ENCODE results near the gene RHOBTB1.
"Not testable (repeated sequence)": the region's sequence is repeated elsewhere in the genome, so short reads cannot be mapped to it uniquely, and the experiment has no call there.

The RHOBTB1 gene

DNA sequence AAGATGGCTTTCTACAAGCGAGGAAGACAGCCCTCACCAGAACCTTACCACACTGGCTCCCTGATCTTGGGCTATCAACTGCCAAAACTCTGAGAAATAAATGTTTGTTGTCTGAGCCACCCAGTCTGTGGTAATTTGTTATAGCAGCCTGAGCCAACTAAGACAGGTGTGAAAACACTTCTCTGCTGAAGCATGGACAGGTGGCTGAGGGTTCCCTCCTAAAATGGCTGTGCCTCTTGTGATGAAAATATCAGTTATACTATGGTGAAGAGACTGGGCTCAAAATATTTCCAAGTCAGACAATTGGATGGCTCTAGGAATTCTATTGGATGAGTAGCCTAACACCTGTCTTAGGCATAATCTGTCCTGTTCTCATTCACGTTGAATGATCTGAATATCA, 87.6 kb downstream of the RHOBTB1 start:
- DNase-seq, result no peak

DNA sequence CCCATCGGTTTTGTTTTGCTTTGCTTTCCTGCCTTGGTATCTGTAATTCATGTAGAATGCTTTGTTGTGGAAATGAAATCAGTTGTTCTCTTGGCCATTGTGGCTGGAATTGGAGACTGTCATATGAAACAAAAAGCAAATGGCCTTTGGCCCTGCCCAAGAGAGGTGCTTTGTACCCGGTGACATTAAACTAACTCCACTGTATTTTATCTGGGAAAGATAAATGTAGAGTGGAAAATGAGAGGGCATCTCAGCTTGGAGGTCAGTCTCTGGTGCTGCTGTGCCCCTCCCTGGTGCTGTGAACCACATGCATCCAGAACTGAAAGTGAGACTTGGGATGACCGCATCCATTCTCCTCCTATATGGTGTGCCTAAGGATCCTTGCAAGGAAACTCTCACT, 90.3 kb downstream of the RHOBTB1 start:
- no peak for DNase-seq

DNA sequence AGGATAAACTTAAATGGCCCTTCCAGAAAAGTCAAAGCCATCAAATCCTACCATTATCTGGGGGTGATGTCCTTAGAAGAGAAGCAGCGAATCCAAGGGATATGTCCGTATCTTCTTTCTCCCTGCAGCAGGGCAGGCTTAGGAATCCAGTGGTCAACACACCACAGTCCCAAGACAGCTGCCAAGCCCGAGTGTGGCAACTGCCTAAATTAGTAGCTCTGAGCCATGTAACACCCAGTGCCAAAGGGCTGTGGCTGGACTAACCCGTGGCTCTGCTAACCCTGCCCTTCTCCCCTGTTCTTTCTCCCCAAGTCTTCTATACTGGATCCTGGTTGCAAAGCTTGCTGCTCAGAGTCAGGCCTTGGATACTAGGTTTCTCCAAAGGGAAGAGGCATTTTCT, 90.9 kb downstream of the RHOBTB1 start:
- no peak for DNase-seq

DNA sequence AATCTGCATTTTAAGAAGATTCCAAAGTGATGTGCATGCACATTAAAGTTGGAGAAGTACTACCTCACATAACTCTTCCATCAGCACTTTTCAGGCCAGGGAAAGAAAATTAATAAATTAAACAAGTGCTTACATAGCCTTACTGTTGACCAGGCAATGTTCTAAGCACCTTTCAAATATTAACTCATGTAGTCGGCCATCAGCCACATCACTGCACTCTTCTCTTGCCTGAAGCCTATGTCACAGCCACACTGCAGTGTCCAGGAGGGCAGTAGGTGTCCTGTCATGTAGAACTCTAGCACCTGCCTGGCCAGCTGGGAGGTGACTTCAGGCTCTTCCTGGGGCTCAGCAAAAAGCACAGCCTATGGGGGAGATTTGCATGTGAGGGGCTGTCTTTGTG, 94.2 kb downstream of the RHOBTB1 start:
- DNase-seq, result no peak

DNA sequence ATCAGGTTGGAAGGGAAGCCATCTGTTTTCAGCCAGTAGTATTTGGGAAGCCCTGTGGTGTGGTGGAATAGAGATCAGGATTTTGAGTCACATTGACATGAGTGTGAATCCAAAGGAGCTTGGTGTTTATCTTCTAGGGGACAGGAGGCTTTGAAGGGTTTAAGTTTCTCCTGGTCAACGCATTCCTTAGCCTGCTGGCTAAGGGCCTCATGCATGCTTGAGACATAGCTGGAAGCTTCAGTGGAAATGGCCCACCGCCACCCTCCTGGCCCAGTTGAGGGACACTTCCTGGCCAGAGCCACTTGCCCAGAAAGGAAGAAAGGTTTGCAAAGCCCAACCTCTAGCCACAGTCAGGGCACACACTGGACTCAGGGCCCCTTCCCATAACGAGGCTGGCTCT, 94.8 kb downstream of the RHOBTB1 start:
- DNase-seq, result no peak

DNA sequence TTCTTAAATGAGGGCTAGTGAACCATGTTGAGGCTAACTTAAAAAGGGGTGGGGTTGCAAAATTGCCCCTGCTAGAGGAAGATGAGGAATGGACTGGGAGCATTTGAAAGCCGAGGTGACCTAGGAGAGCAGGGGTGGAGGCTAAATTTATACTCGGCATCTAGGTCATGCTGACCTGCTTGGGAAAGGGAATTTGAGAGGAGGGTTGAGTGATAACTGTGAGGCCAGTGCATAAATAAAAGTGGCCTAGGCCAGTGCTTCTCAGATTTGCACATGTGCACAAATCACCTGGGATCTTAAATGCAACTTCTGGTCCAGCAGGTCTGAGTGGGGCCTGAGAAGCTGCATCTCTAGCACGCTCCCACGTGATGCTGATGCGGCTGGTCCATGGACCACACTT, 95.3 kb downstream of the RHOBTB1 start:
- no peak for DNase-seq

DNA sequence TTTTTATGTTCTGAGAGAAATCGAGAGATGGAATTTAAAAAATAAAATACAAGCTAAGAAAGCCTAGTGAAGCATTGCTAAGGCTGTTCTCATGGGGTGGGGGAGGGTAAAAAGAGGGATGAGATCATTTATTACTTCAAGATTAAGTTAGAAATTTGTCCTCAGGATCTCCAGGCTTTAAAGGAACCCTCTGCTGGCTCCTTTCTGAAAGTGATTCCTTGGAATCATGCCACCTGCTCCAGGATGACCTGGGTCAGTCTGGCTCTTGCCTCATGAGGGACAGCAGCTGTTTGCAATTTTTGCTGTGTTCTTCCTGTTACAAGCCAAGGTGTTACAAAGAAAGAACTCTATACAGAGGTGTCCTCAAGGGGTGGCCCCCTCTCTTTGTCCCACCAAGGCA, 95.9 kb downstream of the RHOBTB1 start:
- DNase-seq, result no peak

DNA sequence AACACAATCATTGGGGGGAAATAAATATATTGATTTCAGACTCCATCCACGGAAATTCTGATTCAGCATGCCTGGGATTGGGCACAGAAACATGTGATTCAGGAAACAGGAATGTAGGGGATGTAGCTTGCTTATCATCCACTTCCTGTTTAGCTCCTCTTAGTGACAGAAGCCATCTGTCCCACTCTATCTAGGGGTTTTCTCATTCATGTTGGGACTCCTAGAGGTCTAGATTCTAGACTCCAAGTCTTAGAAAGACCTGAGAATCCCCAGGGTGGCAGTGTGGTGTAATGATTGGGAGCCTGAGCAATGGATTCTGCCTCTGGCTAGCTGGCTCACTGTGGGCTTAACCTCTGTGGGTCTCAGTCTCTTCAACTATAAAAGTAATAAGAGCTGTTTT, 97.8 kb downstream of the RHOBTB1 start:
- no peak for DNase-seq

DNA sequence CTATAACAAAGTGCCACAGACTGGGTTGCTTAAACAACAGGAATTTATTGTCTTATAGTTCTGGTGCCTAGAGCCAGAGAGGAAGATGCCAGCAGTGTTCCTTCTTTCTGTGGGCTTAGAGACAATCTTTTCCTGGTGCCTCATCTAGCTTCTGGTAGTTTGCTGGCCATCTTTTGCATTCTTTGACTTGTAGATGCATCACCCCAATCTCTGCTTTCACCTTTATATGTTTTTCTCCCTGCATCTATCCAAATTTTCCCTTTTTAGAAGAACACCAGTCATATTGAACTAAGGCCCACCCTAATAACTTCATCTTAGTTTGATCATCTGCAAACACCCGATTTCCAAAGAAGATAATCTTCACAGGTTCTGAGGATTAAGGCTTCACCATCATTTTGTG, 98.9 kb downstream of the RHOBTB1 start:
- no peak for DNase-seq

DNA sequence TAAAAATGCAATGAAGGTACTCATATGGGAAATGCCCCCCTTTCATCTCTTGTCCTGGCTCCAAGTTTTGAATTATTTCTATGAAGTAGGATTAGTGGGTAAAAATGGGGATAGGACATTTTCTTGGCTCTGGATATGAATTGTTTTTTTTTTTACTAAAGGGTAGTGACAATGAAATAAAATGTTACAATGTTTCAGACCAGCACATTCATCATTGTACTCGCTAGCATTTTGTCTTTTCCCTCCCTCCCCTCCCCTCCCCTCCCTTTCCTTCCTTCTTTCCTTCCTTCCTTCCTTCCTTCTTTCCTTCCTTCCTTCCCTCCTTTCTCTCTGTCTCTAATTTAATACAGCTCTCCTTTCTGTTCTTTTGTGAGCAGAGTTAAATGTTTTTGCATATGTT, 101.3 kb downstream of the RHOBTB1 start:
- DNase-seq, result no peak

DNA sequence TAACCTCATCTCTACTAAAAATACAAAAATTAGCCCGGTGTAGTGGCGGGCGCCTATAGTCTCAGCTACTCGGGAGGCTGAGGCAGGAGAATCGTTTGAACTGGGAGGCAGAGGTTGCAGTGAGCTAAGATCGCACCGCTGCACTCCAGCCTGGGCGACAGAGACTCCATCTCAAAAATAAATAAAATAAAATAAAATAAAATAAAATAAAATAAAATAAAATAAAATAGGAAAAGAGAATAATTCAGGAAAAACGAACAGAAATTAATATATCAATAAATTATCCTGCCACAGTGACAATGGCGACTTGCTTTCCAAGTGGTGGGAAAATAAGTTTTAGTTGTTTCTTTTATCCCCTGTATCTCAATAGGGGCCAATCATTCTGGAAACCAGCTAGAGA, 102.8 kb downstream of the RHOBTB1 start:
- not testable (repeated sequence) for DNase-seq

DNA sequence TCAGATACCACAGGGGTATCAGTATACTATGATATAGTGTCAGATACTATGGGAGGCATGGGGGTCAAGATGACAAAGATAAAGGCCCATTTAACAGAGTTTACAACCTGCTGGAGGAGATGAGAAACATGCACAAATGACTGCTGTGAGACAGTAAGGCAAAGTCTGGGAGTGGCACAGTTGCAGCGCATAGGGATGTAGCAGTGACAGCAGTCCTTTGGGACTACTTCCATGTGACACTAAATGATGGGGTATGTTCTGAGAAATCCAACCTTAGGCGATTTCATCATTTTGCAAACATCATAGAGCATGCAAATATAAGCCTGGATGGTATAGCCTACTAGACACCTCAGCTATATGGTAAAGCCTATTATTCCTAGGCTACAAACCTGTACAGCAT, 108.9 kb downstream of the RHOBTB1 start:
- no peak for DNase-seq

DNA sequence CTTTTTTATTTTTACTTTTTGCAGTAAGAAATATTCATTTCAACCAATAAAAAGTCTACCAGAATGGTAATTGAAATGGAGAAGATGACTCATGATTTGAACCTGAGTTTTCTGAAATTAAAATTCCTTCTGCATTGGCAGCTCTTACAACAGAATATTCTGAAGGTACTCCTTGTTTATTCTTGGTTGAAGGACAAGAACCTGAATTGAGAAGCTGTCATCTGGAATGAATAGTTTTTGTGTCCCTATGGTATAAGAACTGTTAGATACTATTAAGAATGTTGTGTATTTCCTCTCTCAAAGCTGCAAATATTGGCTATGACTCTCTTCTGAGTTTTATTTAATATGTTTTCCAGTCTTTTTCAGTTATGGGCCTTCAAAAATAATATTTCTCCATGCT, 109.6 kb downstream of the RHOBTB1 start:
- DNase-seq, result no peak

DNA sequence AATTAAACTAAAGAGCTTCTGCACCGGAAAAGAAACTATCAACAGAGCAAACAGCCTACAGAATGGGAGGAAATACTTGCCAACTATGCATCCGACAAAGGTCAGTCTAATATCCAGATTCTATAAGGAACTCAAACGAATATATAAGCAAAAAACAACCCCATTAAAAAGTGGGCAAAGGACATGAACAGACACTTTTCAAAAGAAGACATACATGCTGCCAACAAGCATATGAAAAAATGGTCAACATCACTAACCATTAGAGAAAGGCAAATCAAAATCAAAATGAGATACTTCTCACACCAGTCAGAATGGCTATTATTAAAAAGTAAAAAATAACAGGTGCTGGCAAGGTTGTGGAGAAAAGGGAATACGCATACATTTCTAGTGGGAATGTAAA, 111.8 kb downstream of the RHOBTB1 start:
- DNase-seq, result not testable (repeated sequence)

DNA sequence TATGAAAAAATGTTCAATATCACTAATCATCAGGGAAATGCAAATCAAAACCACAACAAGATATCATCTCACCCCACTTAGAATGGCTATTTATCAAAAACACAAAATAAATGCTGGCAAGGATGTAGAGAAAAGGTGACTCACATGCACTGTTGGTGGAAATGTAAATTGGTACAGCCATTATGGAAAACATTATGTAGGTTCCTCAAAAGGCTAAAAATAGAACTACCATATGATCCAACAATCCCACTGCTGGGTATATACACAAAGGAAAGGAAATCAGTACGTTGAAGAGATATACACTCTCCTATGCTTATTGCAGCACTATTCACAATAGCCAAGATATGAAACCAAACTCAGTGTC, 115.5 kb downstream of the RHOBTB1 start:
- no peak for DNase-seq

DNA sequence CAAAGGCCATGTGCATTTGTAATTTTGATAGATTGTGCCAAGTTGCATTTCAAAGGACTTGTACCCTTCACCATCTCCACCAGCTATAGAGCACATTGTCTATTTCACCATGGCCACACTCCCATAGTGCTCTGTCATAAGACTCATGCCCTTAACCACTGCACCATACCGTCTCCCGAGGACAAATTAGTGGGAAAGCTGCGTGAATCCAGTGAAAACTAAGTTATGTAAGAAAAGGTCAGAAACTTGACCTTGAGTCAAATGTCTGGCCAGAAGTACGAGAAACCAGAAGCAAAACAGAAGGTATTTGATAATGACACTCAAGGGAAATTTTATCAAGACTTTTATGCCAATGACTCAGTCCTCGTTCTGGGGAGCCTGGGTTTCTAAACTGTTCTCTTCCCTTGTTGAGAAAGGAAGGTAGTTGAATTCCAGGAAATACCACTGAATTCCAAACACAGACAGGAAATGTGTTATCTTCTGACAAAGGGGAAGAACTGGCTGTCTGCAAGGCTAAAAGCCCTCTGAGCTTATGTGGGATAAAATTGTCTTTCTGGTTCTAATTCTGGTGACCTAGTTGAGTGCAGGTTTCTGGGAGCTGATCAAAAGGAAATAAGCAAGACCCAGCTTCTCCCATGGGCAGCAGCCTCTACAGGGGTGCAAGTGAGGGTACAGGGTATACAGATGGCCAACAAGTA, 116.0 kb downstream of the RHOBTB1 start:
- no peak for DNase-seq

DNA sequence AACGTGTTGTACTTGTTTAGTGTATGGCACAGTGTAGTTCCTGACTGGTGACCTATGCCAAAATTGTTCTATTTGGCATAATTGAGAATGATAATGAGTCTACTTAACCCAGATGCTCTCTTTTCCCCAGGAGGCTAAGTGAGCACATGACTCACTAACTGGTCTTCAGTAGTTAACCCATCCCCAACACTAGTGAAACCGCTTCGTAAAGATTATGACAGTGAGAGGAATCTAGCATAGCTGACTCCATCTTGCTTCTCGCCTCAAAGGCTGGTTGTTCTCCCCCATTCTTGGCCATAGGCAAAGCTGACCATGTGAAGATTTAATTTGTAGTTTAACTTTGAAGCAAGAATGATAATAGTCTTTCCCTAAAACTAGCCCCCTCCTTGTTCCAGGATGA, 118.5 kb downstream of the RHOBTB1 start:
- DNase-seq, result no peak

DNA sequence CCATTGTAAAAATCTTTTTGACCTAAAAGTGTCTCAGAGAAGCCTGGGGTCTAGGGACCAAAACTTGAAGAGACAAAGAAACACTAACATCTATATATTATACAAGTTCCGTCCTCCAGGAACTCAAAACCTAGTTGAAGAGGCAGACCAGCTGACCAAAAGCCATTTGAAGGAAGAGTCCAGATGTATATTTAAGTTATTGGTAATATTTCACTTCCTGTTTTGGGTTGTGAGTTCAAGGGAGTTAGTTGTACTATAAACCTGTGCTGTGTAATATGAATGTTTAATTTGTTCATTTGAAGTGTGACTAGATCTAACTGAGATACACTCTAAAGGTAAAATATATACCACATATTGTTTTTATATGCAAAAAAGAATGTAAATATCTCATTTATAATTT, 120.7 kb downstream of the RHOBTB1 start:
- DNase-seq, result no peak

DNA sequence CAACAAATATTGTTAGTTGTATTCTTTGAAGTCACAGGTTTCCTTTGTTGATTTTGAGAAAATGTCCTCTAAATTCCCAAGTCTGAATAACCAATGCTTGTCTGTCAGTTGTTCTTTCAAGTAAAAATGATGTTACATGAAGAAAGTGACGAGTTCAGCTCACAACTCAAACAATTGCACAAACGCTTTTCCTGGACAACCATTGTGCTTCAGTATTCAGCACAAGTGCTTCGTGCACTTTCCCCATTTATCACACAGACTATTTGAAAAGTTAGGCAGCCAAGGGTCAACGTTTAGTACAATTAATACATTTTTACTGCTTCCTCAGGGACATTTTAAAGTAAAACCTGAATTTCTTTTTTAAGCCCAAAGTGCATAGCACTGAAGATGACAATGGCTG, 121.2 kb downstream of the RHOBTB1 start:
- no peak for DNase-seq

DNA sequence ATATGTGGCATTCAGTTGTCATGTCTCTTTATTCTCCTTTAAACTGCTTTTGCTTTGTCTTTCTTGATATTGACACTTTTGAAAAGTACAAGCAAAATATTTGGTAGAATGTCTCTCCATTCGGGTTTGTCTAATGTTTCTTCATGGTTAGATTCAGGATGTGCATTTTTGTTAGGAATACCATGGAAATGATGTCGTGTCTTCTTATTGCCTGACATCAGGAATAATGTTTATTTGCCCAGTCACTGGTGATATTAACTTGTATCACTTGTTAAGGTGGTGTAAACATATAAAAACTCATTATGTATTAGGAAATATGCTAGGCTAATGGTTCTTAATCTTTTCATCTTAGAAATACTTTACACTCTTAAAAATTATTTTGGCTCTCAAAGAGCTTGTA, 122.3 kb downstream of the RHOBTB1 start:
- DNase-seq, result no peak

DNA sequence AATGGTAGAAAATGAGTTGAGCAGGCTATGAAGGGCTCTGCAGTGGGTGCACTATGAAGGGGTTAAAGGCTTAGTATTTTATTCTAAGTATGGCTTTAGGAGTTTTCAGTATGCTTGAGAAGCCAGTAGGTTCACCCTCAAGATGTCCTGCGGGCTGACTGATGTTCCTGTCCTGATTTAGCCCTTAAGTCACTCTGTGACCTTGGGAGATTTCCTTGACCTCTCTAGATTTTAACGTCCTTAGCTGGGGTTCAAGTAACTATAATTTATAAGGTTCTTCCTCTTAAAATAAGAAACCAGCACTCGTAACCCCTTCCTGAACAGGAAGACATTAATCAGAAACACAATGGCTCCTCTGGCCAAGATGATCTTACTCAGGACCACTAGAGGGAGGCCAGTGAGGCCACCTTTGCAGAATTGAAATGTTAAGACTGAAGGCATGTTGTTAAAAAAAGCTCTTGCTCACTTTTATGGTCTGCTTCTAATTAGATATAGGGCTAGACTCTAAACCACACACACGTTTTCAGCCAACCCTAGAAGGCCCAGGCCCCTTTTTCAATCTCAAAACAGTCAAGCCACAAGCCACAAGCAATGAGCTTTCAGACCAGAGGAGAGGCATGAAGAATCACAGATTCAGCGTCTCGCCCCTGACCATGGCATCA, 123.8 kb downstream of the RHOBTB1 start:
- no peak for DNase-seq
